ENCODE results near the gene USP22. TPM values are rescaled to one million over a fixed set of nuclear protein-coding genes. Genes with fewer than 3 reads are reported as not detected.

The USP22 gene
- total and polyA plus RNA-seq, 8 donors, result 28.1 to 394 (median 161) TPM

- Histone ChIP-seq H3K27me3 (no peaks in the 10 kb centered on the region), H3K4me1 (peaks cover 3 to 22% (median 12%) of the 10 kb centered on the region in 4 donors), H3K36me3 (peaks cover 97 to 100% (median 100%) of the 10 kb centered on the region in 4 donors), H3K9me3 (no peaks in the 10 kb centered on the region), H3K27ac (no peak overlapping the region), H3K4me3 (no peak overlapping the region)
- no peak for DNase-seq
- 83 to 90% (median 89%) methylated on average over 13 of the region's 13 CpGs for WGBS, 5 donors
- TF ChIP-seq EP300 (IDR thresholded peaks at IDR 0.05), result no peak
- intact Hi-C loops (cut with DNase I; ENCODE audit: low total_unique reads), result no loop called here
Measured at GRCh38 chr17:21008160-21008915, 34.5 kb downstream of the USP22 start.

- no peaks in the 10 kb centered on the region for H3K9me3 ChIP-seq
- H3K4me1 ChIP-seq, result peaks cover 5 to 22% (median 16%) of the 10 kb centered on the region in 4 donors
- DNase-seq, result peak in 1 of 2 donors; percentile 22
- H3K27me3 ChIP-seq, result no peaks in the 10 kb centered on the region
- TF ChIP-seq, protein P1, sequence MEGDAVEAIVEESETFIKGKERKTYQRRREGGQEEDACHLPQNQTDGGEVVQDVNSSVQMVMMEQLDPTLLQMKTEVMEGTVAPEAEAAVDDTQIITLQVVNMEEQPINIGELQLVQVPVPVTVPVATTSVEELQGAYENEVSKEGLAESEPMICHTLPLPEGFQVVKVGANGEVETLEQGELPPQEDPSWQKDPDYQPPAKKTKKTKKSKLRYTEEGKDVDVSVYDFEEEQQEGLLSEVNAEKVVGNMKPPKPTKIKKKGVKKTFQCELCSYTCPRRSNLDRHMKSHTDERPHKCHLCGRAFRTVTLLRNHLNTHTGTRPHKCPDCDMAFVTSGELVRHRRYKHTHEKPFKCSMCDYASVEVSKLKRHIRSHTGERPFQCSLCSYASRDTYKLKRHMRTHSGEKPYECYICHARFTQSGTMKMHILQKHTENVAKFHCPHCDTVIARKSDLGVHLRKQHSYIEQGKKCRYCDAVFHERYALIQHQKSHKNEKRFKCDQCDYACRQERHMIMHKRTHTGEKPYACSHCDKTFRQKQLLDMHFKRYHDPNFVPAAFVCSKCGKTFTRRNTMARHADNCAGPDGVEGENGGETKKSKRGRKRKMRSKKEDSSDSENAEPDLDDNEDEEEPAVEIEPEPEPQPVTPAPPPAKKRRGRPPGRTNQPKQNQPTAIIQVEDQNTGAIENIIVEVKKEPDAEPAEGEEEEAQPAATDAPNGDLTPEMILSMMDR (IDR thresholded peaks at IDR 0.05), result no peak
- TF ChIP-seq POLR2A (IDR thresholded peaks at IDR 0.05) (no peak), POLR2AphosphoS5 (IDR thresholded peaks at IDR 0.05) (no peak), EP300 (IDR thresholded peaks at IDR 0.05) (no peak)
- no peak overlapping the region for H3K27ac ChIP-seq
- no peak overlapping the region for H3K4me3 ChIP-seq
- peaks cover 97 to 100% (median 100%) of the 10 kb centered on the region in 4 donors for H3K36me3 ChIP-seq
- intact Hi-C loops (cut with DNase I; ENCODE audit: low total_unique reads), result no loop called here
- WGBS, 5 donors, result 87 to 94% (median 93%) methylated on average over 9 of the region's 9 CpGs
Measured at GRCh38 chr17:21007646-21008045, 35.2 kb downstream of the USP22 start.

DNA sequence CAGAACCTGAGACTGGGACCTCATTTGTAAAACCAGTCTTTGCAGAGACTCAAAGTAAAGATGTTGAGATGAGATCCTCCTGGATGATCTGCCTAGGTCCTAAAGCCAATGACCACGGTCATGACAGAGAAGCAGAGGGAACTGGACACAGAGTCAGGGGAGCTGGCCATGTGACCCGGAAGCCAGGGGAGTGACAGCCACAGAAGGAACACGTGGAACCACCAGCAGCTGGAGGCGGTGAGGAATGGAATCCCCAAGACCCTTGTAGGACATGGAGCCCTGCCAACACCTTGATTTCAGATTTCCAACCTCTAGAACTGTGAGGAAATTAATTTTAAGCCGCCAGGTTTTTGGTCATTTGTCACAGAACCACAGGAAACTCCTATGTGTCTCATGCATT is 37.0 kb downstream of the USP22 start:
- peaks cover 95 to 100% (median 100%) of the 10 kb centered on the region in 4 donors for H3K36me3 ChIP-seq
- H3K9me3 ChIP-seq, result no peaks in the 10 kb centered on the region
- WGBS, 5 donors, result 75 to 85% (median 81%) methylated on average over 5 of the region's 5 CpGs
- no peak for TF ChIP-seq POLR2AphosphoS5 (IDR thresholded peaks at IDR 0.05)
- TF ChIP-seq, protein P1 (IDR thresholded peaks at IDR 0.05), result no peak
- TF ChIP-seq EP300 (IDR thresholded peaks at IDR 0.05), result no peak
- no peak for TF ChIP-seq POLR2A (IDR thresholded peaks at IDR 0.05)
- peaks cover 10 to 39% (median 28%) of the 10 kb centered on the region in 4 donors for H3K4me1 ChIP-seq
- H3K27me3 ChIP-seq, result no peaks in the 10 kb centered on the region
- H3K27ac ChIP-seq, result no peak overlapping the region
- H3K4me3 ChIP-seq, result no peak overlapping the region
- intact Hi-C loops (cut with DNase I; ENCODE audit: low total_unique reads), result no loop called here
- no peak for DNase-seq

DNA sequence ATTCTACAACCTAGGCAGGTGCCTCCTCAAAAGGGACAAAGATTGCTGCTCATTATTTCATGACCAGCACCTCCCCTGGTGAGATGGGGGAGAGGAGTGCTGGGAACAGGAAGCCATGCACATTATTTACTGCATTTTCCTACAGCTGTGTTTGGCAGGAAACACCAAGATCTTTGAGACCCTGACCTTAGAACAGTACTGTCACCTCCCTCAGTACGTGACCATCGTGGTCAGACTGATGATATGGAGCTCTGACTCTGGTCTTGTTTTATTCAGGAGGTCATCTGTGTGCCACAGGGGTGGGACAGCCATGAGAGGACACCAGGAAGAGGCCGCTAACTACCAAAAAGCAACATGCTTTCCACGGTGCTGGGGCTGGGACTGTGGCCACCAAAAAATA is 37.4 kb downstream of the USP22 start:
- no peak for DNase-seq
- Histone ChIP-seq H3K9me3 (no peaks in the 10 kb centered on the region), H3K27me3 (no peaks in the 10 kb centered on the region), H3K27ac (no peak overlapping the region), H3K4me3 (no peak overlapping the region), H3K36me3 (peaks cover 91 to 100% (median 100%) of the 10 kb centered on the region in 4 donors), H3K4me1 (peaks cover 11 to 43% (median 32%) of the 10 kb centered on the region in 4 donors)
- intact Hi-C loops (cut with DNase I; ENCODE audit: low total_unique reads), result no loop called here
- no peak for TF ChIP-seq POLR2A (IDR thresholded peaks at IDR 0.05)
- no peak for TF ChIP-seq POLR2AphosphoS5 (IDR thresholded peaks at IDR 0.05)
- TF ChIP-seq, protein P1 (IDR thresholded peaks at IDR 0.05), result no peak
- no peak for TF ChIP-seq EP300 (IDR thresholded peaks at IDR 0.05)
- 57 to 83% (median 68%) methylated on average over 4 of the region's 4 CpGs for WGBS, 5 donors

All from stomach (tissue), 9 donors.